ENCODE data around the gene C16orf74.

DNA sequence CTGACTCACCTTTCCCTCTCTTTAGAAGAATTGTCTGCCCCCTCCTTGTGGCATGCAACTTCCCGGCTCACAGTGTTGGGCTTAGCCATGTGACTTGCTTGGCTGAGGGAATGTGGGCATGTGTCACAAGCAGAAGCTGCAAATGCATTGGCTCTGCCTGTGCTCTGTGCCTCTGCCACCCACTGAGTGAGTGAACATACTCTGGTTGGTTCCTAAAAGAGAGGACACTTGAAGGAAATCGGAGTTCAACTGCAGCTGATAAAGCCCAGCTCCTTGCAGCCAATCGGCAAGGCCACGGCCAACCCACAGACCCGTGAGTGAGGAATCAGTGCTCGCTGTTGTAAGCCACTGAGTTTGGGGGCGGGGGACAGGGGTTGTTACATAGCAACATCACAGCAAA lies 51.3 kb downstream of the C16orf74 start:
- TF ChIP-seq, protein P1, sequence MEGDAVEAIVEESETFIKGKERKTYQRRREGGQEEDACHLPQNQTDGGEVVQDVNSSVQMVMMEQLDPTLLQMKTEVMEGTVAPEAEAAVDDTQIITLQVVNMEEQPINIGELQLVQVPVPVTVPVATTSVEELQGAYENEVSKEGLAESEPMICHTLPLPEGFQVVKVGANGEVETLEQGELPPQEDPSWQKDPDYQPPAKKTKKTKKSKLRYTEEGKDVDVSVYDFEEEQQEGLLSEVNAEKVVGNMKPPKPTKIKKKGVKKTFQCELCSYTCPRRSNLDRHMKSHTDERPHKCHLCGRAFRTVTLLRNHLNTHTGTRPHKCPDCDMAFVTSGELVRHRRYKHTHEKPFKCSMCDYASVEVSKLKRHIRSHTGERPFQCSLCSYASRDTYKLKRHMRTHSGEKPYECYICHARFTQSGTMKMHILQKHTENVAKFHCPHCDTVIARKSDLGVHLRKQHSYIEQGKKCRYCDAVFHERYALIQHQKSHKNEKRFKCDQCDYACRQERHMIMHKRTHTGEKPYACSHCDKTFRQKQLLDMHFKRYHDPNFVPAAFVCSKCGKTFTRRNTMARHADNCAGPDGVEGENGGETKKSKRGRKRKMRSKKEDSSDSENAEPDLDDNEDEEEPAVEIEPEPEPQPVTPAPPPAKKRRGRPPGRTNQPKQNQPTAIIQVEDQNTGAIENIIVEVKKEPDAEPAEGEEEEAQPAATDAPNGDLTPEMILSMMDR (IDR thresholded peaks at IDR 0.05) = no peak
- no peak for TF ChIP-seq EZH2 (IDR thresholded peaks at IDR 0.05; ENCODE audit: borderline replicate concordance, insufficient read depth, low read depth, low read length, poor library complexity, severe bottlenecking)

Measured in B cell (primary cell).